Endothelial cell of umbilical vein (primary cell): Measurements from ENCODE around the gene OTOGL.

Experiments
- CTCF ChIP-seq, 2 donors: IDR thresholded peaks; 1 replicate in 1 of 2; 2 replicates in 1 of 2; pipeline ENCODE4 v1.5.1; 2011; ENCODE audit warnings: low read length in 2 of 2, mild to moderate bottlenecking in 2 of 2, moderate library complexity in 2 of 2, control low read depth in 1 of 2, inconsistent platforms in 1 of 2, low read depth in 1 of 2; ENCODE audit not compliant: insufficient read depth in 1 of 2; ENCODE audit errors: extremely low read depth in 1 of 2
- EZH2 ChIP-seq: IDR thresholded peaks from 2 replicates; pipeline ENCODE4 v1.6.1; 2012; ENCODE audit warnings: borderline replicate concordance, low read depth, mild to moderate bottlenecking, moderate library complexity, low read length, inconsistent platforms; ENCODE audit not compliant: severe bottlenecking
- GATA2 ChIP-seq: IDR thresholded peaks from 2 replicates; pipeline ENCODE4 v1.7.0; 2011; ENCODE audit warnings: low read depth, mild to moderate bottlenecking, moderate library complexity, mixed read lengths, low read length; ENCODE audit not compliant: insufficient read length, insufficient read depth
- MAX ChIP-seq: IDR thresholded peaks from 2 replicates; pipeline ENCODE4 v1.6.1; 2011; ENCODE audit not compliant: insufficient read depth, insufficient read length
- MYC ChIP-seq: IDR thresholded peaks from one replicate; pipeline ENCODE4 v1.6.1; 2011; ENCODE audit warnings: mild to moderate bottlenecking, low read depth, low read length
- POLR2A ChIP-seq: IDR thresholded peaks from 2 replicates; pipeline ENCODE4 v1.6.1; 2012; ENCODE audit warnings: low read depth, mild to moderate bottlenecking, control low read depth, low read length
- POLR2AphosphoS5 ChIP-seq: IDR thresholded peaks from 2 replicates; pipeline ENCODE4 v1.6.1; 2012; ENCODE audit warnings: low read depth, mild to moderate bottlenecking, control low read depth, low read length, moderate library complexity; ENCODE audit not compliant: insufficient read depth

GRCh38 chr12:80173083-80173864, 73.9 kb downstream of the OTOGL start:
- TF ChIP-seq CTCF (IDR thresholded peaks at IDR 0.05; ENCODE audit: extremely low read depth in 1 of 2, insufficient read depth in 1 of 2, low read depth in 1 of 2, low read length in 2 of 2) (no peak), POLR2A (no peak), GATA2 (no peak), EZH2 (no peak), POLR2AphosphoS5 (no peak), MYC (no peak), MAX (no peak)
